Endodermal cell (in vitro differentiated cells): ENCODE measurements around the gene SMS. TPM values are rescaled to one million over a fixed set of nuclear protein-coding genes. Genes with fewer than 3 reads are reported as not detected.

Experiments
- DNase-seq: peaks from one replicate; pipeline ENCODE4 v3.0.0-alpha.2; 2017
- H3K27ac ChIP-seq: 2 replicates; pipeline ENCODE4 v1.5.1; 2013; ENCODE audit warnings: mild to moderate bottlenecking, low read depth, low read length, moderate library complexity
- H3K27me3 ChIP-seq: 2 replicates; pipeline ENCODE4 v1.6.1; 2013; ENCODE audit warnings: mild to moderate bottlenecking, low read length, moderate library complexity; ENCODE audit not compliant: insufficient read depth, control insufficient read depth, poor library complexity, severe bottlenecking
- H3K36me3 ChIP-seq: 2 replicates; pipeline ENCODE4 v1.7.0; 2013; ENCODE audit warnings: mild to moderate bottlenecking, low read length, moderate library complexity; ENCODE audit not compliant: control insufficient read depth, insufficient read depth
- H3K4me1 ChIP-seq: one replicate; pipeline ENCODE4 v1.7.0; 2013; ENCODE audit warnings: low read length; ENCODE audit not compliant: control insufficient read depth, insufficient read depth
- H3K4me3 ChIP-seq: 2 replicates; pipeline ENCODE4 v1.5.1; 2013; ENCODE audit warnings: mild to moderate bottlenecking, low read length, moderate library complexity
- H3K9ac ChIP-seq: 2 replicates; pipeline ENCODE4 v1.6.1; 2013; ENCODE audit warnings: mild to moderate bottlenecking, low read length, moderate library complexity; ENCODE audit not compliant: poor library complexity, severe bottlenecking; ENCODE audit errors: extremely low read depth
- H3K9me3 ChIP-seq: 2 replicates; pipeline ENCODE4 v1.6.1; 2013; ENCODE audit warnings: mild to moderate bottlenecking, low read length, moderate library complexity; ENCODE audit not compliant: control insufficient read depth
- H3K27ac Mint-ChIP-seq: 2 replicates; pipeline ENCODE4 v1.8.0; 2020; ENCODE audit warnings: mixed read lengths
- H3K27me3 Mint-ChIP-seq: 2 replicates; pipeline ENCODE4 v1.8.0; 2021; ENCODE audit warnings: mild to moderate bottlenecking, mixed read lengths; ENCODE audit not compliant: insufficient read depth
- H3K36me3 Mint-ChIP-seq: 2 replicates; pipeline ENCODE4 v1.8.0; 2020; ENCODE audit warnings: low read depth, mixed read lengths
- H3K4me1 Mint-ChIP-seq: 2 replicates; pipeline ENCODE4 v1.8.0; 2020; ENCODE audit warnings: mixed read lengths
- H3K4me3 Mint-ChIP-seq: 2 replicates; pipeline ENCODE4 v1.8.0; 2020; ENCODE audit warnings: mild to moderate bottlenecking, moderate library complexity, mixed read lengths
- H3K9me3 Mint-ChIP-seq: 2 replicates; pipeline ENCODE4 v1.8.0; 2020; ENCODE audit warnings: mild to moderate bottlenecking, mixed read lengths
- WGBS, 2 experiments: methylation state at CpG; one replicate each; pipeline versions ENCODE4 v1.1.5 to v1.1.7; 2013; ENCODE audit warnings: missing lambda C conversion rate in 2 of 2, mixed read lengths in 1 of 2; ENCODE audit not compliant: insufficient coverage in 1 of 2, insufficient read length in 1 of 2; 5-methylcytosine and 5-hydroxymethylcytosine counted together
- total RNA-seq, 2 donors: library from RNA; stranded (reverse); fragmentation: NEBNext Ultra II Directional in 1 of 2; extraction: Animal tissue kit (Norgen Biotek cat#: 25700) in 1 of 2; gene quantifications; 2 replicates in 1 of 2; 3 replicates in 1 of 2; pipeline ENCODE4 v1.2.1, GENCODE V29; 2021
- TF ChIP-seq, protein P1 (sequence below): fragments of 200-600 bp; sonication (generic); conservative IDR thresholded peaks from 2 replicates; pipeline ENCODE4 v1.5.0; 2021; ENCODE audit warnings: antibody characterized with exemption, mild to moderate bottlenecking

The SMS gene
- total RNA-seq, 2 donors from 2014 or later: 163 to 312 TPM

DNA sequence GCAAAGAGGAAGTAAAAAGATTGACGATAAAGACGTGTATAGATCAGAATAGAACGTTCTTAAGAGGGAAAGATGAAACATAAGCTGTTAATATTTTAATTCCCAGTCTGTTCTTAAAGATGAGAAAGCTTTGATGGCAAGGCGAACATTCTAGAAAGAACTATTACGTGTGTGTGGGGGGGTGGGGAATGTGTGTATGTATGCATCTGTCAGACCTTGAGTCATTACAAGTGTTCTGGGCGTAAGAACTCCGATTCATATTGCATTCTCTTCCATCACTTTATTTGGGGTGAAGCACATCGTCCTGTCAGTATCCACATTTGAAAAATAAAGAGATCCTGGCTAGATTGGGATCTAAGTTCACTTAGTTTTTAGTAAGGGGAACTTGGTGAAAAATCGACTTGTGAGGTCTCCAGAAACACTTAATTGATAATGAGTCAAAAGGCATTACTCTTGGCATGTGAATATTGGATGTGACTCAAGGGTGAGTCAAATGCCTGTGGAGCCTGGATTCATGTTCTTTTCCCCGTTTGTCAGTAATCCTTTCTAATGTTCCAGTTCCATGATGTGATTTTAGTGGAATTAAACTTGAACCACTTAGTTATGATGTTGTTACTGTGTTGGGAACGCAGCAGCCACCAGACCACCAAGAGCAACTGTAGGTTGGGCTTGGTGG lies 3.1 kb downstream of the SMS start:
- Histone ChIP-seq H3K36me3 (peaks cover 6% of the 10 kb centered on the region), H3K9me3 (no peaks in the 10 kb centered on the region), H3K4me1 (peaks cover 8% of the 10 kb centered on the region), H3K27ac (no peak overlapping the region), H3K4me3 (peak overlapping the region; percentile 83), H3K9ac (no peak overlapping the region), H3K27me3 (no peaks in the 10 kb centered on the region)
- TF ChIP-seq, protein P1, sequence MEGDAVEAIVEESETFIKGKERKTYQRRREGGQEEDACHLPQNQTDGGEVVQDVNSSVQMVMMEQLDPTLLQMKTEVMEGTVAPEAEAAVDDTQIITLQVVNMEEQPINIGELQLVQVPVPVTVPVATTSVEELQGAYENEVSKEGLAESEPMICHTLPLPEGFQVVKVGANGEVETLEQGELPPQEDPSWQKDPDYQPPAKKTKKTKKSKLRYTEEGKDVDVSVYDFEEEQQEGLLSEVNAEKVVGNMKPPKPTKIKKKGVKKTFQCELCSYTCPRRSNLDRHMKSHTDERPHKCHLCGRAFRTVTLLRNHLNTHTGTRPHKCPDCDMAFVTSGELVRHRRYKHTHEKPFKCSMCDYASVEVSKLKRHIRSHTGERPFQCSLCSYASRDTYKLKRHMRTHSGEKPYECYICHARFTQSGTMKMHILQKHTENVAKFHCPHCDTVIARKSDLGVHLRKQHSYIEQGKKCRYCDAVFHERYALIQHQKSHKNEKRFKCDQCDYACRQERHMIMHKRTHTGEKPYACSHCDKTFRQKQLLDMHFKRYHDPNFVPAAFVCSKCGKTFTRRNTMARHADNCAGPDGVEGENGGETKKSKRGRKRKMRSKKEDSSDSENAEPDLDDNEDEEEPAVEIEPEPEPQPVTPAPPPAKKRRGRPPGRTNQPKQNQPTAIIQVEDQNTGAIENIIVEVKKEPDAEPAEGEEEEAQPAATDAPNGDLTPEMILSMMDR: no peak
- DNase-seq: peak; percentile 26
- H3K9me3 Mint-ChIP-seq: no peaks in the 10 kb centered on the region
- 69 to 77% methylated on average over 5 to 11 of the region's 11 CpGs for whole genome bisulfite sequencing, 2 experiments
- peaks cover 4% of the 10 kb centered on the region for H3K27me3 Mint-ChIP-seq
- peaks cover 3% of the 10 kb centered on the region for H3K36me3 Mint-ChIP-seq
- H3K4me3 Mint-ChIP-seq: peak overlapping the region; percentile 91
- H3K4me1 Mint-ChIP-seq: peaks cover 48% of the 10 kb centered on the region
- peak overlapping the region; percentile 59 for H3K27ac Mint-ChIP-seq

- peak overlapping the region; percentile 59 for H3K27ac Mint-ChIP-seq
- Histone ChIP-seq H3K4me1 (peaks cover 8% of the 10 kb centered on the region), H3K4me3 (no peak overlapping the region), H3K9ac (no peak overlapping the region), H3K27me3 (no peaks in the 10 kb centered on the region), H3K27ac (no peak overlapping the region), H3K36me3 (peaks cover 6% of the 10 kb centered on the region), H3K9me3 (no peaks in the 10 kb centered on the region)
- H3K9me3 Mint-ChIP-seq: no peaks in the 10 kb centered on the region
- DNase-seq: peak; percentile 74
- TF ChIP-seq, protein P1: no peak
- peaks cover 4% of the 10 kb centered on the region for H3K27me3 Mint-ChIP-seq
- 87% methylated on average over 8 of the region's 8 CpGs; no CpG with 5 or more reads in 1 of the 2 experiments for WGBS, 2 experiments
- peaks cover 3% of the 10 kb centered on the region for H3K36me3 Mint-ChIP-seq
- peak overlapping the region; percentile 91 for H3K4me3 Mint-ChIP-seq
- peaks cover 53% of the 10 kb centered on the region for H3K4me1 Mint-ChIP-seq
Measured at GRCh38 chrX:21944136-21944615, 3.7 kb downstream of the SMS start.

DNA sequence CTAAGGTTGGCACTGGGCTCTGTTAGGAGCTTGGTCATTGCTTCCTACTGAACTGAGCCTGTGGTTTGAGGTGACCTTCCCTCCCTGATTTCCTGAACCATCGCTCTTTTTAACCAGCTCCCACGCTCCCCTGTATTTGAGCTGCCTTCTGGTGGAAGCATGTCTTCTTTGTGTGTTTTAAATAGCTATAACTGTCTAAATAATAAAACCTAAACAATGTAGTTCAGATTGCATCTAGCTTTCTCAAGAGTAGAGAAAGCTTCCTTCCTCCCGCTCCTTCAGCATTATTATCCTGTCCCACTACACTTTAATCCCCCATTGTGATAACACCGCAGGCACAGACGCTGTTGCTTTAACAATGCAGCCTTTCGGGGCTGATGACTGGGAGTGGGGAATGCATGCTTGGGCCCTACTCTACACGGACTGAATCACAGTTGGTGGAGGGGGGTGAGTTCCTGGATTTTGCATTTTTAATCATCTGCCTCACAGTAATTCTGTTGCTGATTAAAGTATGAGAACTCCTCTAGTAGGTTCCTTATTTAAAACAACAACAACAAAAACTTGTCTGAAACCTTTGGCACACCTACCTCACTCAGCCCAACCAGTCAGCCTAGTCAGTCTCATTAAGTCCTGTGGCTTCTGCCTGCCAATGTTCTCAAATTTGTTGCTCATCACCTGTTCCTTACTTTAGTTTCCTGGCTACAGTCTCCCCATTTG lies 6.6 kb downstream of the SMS start:
- Mint-ChIP-seq H3K36me3 (peaks cover 7% of the 10 kb centered on the region), H3K4me1 (peaks cover 68% of the 10 kb centered on the region), H3K9me3 (no peaks in the 10 kb centered on the region), H3K27me3 (no peaks in the 10 kb centered on the region), H3K27ac (peak overlapping the region; percentile 89), H3K4me3 (peak overlapping the region; percentile 36)
- peak overlapping the region; percentile 80 for H3K27ac ChIP-seq
- peaks cover 6% of the 10 kb centered on the region for H3K36me3 ChIP-seq
- peak overlapping the region; percentile 20 for H3K9ac ChIP-seq
- WGBS, 2 experiments: 7% methylated on average over 5 of the region's 7 CpGs; no CpG with 5 or more reads in 1 of the 2 experiments
- no peaks in the 10 kb centered on the region for H3K9me3 ChIP-seq
- peak; percentile 72 for DNase-seq
- TF ChIP-seq, protein P1: no peak
- no peaks in the 10 kb centered on the region for H3K27me3 ChIP-seq
- H3K4me3 ChIP-seq: peak overlapping the region; percentile 72
- peaks cover 8% of the 10 kb centered on the region for H3K4me1 ChIP-seq
